ENCODE results near the gene ULK2.

Gene ULK2

GRCh38 chr17:19724501-19725420 is 143.0 kb downstream of the ULK2 start:
- DNase-seq: no peak

GRCh38 chr17:19723964-19724363 is 143.8 kb downstream of the ULK2 start:
- DNase-seq: no peak

All from NCI-H2171 (cell line).